Small intestine (tissue), 7 donors: Measurements from ENCODE around the gene CLPSL2. TPM values are rescaled to one million over a fixed set of nuclear protein-coding genes. Genes with fewer than 3 reads are reported as not detected.
A peak's percentile ranks its signal among the peaks of the same experiment; 100 is the strongest.

Experiments
- DNase-seq, 2 donors: peaks; one replicate each; pipeline versions ENCODE4 v3.0.0 to v3.0.0-alpha.2; 2013
- FAIRE-seq: peaks from 2 replicates; lab custom pipeline; 2012; peaks lifted over from hg19 to GRCh38; lab: Jason Lieb, UNC
- H3K27ac ChIP-seq, 3 donors: one replicate each; pipeline ENCODE4 v1.5.1; 2013; ENCODE audit warnings: low read length in 2 of 3, mild to moderate bottlenecking in 2 of 3, control low read depth in 1 of 3, inconsistent platforms in 1 of 3, low read depth in 1 of 3, moderate library complexity in 1 of 3
- H3K27me3 ChIP-seq, 3 donors: one replicate each; pipeline ENCODE4 v1.6.1; 2013; ENCODE audit warnings: low read length in 3 of 3, inconsistent platforms in 1 of 3; ENCODE audit not compliant: control insufficient read depth in 3 of 3, insufficient read depth in 3 of 3
- H3K36me3 ChIP-seq, 3 donors: one replicate each; pipeline ENCODE4 v1.6.1; 2013; ENCODE audit warnings: low read length in 3 of 3, inconsistent platforms in 1 of 3, low read depth in 1 of 3, mild to moderate bottlenecking in 1 of 3, moderate library complexity in 1 of 3; ENCODE audit not compliant: control insufficient read depth in 3 of 3, insufficient read depth in 2 of 3
- H3K4me1 ChIP-seq, 3 donors: one replicate each; pipeline ENCODE4 v1.6.1; 2013; ENCODE audit warnings: low read length in 2 of 3, inconsistent platforms in 1 of 3, low read depth in 1 of 3, mild to moderate bottlenecking in 1 of 3, moderate library complexity in 1 of 3; ENCODE audit not compliant: control insufficient read depth in 3 of 3, insufficient read depth in 2 of 3
- H3K4me3 ChIP-seq, 3 donors: one replicate each; pipeline ENCODE4 v1.5.1; 2013; ENCODE audit warnings: low read length in 3 of 3, control low read depth in 1 of 3, inconsistent platforms in 1 of 3, low read depth in 1 of 3, mild to moderate bottlenecking in 1 of 3, moderate library complexity in 1 of 3
- H3K9me3 ChIP-seq, 2 donors: one replicate each; pipeline ENCODE4 v1.6.1; 2013; ENCODE audit warnings: low read depth in 1 of 2, low read length in 1 of 2; ENCODE audit not compliant: control insufficient read depth in 2 of 2, insufficient read depth in 1 of 2
- WGBS, 3 donors: extraction: QIAGEN DNeasy Blood & Tissue Kit; methylation state at CpG; one replicate each; pipeline ENCODE4 v1.1.7; 2013; 5-methylcytosine and 5-hydroxymethylcytosine counted together
- polyA plus RNA-seq, 4 donors: library from polyadenylated mRNA; stranded (reverse) in 3 of 4; unstranded in 1 of 4; fragments of 200-250 nt in 3 of 4; fragments of 120-200 nt in 1 of 4; gene quantifications; one replicate each; pipeline versions ENCODE4 v1.2.1 to v1.2.3, GENCODE V29; 2013
- donor health status: healthy with polysubstance abuse.
- donor health status: control.
- donor health status: control.
- donor health status: Bipolar disorder and iron deficiency.
- donor health status: healthy.

Gene CLPSL2
- polyA plus RNA-seq, 4 donors, result not detected

- WGBS, 3 donors, result 77 to 80% (median 79%) methylated on average over 6 of the region's 6 CpGs
- Histone ChIP-seq H3K9me3 (no peaks in the 10 kb centered on the region), H3K36me3 (no peaks in the 10 kb centered on the region), H3K4me1 (no peaks in the 10 kb centered on the region), H3K27me3 (peaks cover 0 to 21% (median 6%) of the 10 kb centered on the region in 3 donors), H3K27ac (no peak overlapping the region), H3K4me3 (no peak overlapping the region)
- FAIRE-seq (no peak), DNase-seq (no peak)
These were observed 1.4 kb upstream of the CLPSL2 start for GRCh38 chr6:35775031-35775430.

- peaks cover 0 to 18% (median 6%) of the 10 kb centered on the region in 3 donors for H3K27me3 ChIP-seq
- 70 to 82% (median 72%) methylated on average over 10 of the region's 10 CpGs for WGBS, 3 donors
- H3K36me3 ChIP-seq, result no peaks in the 10 kb centered on the region
- no peak overlapping the region for H3K27ac ChIP-seq
- FAIRE-seq (no peak), DNase-seq (no peak)
- H3K4me3 ChIP-seq, result no peak overlapping the region
- no peaks in the 10 kb centered on the region for H3K9me3 ChIP-seq
- no peaks in the 10 kb centered on the region for H3K4me1 ChIP-seq
These were observed 1.1 kb downstream of the CLPSL2 start for GRCh38 chr6:35777356-35778102.

- FAIRE-seq, result no peak
- Histone ChIP-seq H3K9me3 (no peaks in the 10 kb centered on the region), H3K27ac (no peak overlapping the region)
These were observed 2.0 kb downstream of the CLPSL2 start for GRCh38 chr6:35778437-35778836.

GRCh38 chr6:35780719-35781118 lies 4.3 kb downstream of the CLPSL2 start, which contains the start of gene CLPSL1:
CLPSL1 (plus strand) TSS chr6:35781019; CDS start chr6:35781111, 92 bp downstream.
- H3K36me3 ChIP-seq, result no peaks in the 10 kb centered on the region
- H3K4me1 ChIP-seq, result no peaks in the 10 kb centered on the region
- FAIRE-seq (no peak), DNase-seq (no peak)
- WGBS, 3 donors, result 80 to 85% (median 84%) methylated on average over 7 of the region's 7 CpGs
- H3K27ac ChIP-seq, result no peak within 1 kb of the TSS
- H3K27me3 ChIP-seq, result peaks cover 0 to 20% (median 6%) of the 10 kb centered on the region in 3 donors
- H3K9me3 ChIP-seq, result no peaks in the 10 kb centered on the region
- no peak within 1 kb of the TSS for H3K4me3 ChIP-seq

More at GRCh38 chr6:35778437-35778836, 2.0 kb downstream of the CLPSL2 start:
- H3K4me3 ChIP-seq, result no peak overlapping the region
- DNase-seq, result no peak
- peaks cover 0 to 18% (median 6%) of the 10 kb centered on the region in 3 donors for H3K27me3 ChIP-seq
- 80 to 86% (median 85%) methylated on average over 2 of the region's 2 CpGs for WGBS, 3 donors
- no peaks in the 10 kb centered on the region for H3K36me3 ChIP-seq
- no peaks in the 10 kb centered on the region for H3K4me1 ChIP-seq

- no peak for FAIRE-seq
- no peak for DNase-seq
- WGBS, 3 donors, result 90 to 96% (median 95%) methylated on average over 2 of the region's 2 CpGs
- no peak overlapping the region for H3K27ac ChIP-seq
- H3K27me3 ChIP-seq, result peaks cover 0 to 18% (median 1%) of the 10 kb centered on the region in 3 donors
- H3K4me1 ChIP-seq, result no peaks in the 10 kb centered on the region
- H3K36me3 ChIP-seq, result no peaks in the 10 kb centered on the region
- no peaks in the 10 kb centered on the region for H3K9me3 ChIP-seq
- H3K4me3 ChIP-seq, result no peak overlapping the region
These were observed 4.9 kb downstream of the CLPSL2 start for GRCh38 chr6:35781290-35781689.

- no peaks in the 10 kb centered on the region for H3K4me1 ChIP-seq
- DNase-seq, result peak in 1 of 2 donors; percentile 23
- no peak for FAIRE-seq
- peaks cover 0 to 23% (median 8%) of the 10 kb centered on the region in 3 donors for H3K27me3 ChIP-seq
- H3K4me3 ChIP-seq, result no peak overlapping the region
- H3K27ac ChIP-seq, result no peak overlapping the region
- H3K9me3 ChIP-seq, result no peaks in the 10 kb centered on the region
- whole genome bisulfite sequencing, 3 donors, result 10 to 47% (median 36%) methylated on average over 3 of the region's 3 CpGs
- no peaks in the 10 kb centered on the region for H3K36me3 ChIP-seq
These were observed 6.0 kb downstream of the CLPSL2 start for GRCh38 chr6:35782424-35782823.

GRCh38 chr6:35784200-35784599 lies 7.8 kb downstream of the CLPSL2 start:
- Histone ChIP-seq H3K36me3 (no peaks in the 10 kb centered on the region), H3K4me1 (no peaks in the 10 kb centered on the region), H3K4me3 (no peak overlapping the region), H3K27ac (no peak overlapping the region), H3K27me3 (peaks cover 0 to 38% (median 11%) of the 10 kb centered on the region in 3 donors), H3K9me3 (no peaks in the 10 kb centered on the region)
- 53 to 67% (median 67%) methylated on average over 2 of the region's 2 CpGs for WGBS, 3 donors
- no peak for FAIRE-seq
- no peak for DNase-seq

- no peak for FAIRE-seq
- H3K4me3 ChIP-seq, result no peak overlapping the region
- no peak overlapping the region for H3K27ac ChIP-seq
- no peak for DNase-seq
- peaks cover 0 to 38% (median 11%) of the 10 kb centered on the region in 3 donors for H3K27me3 ChIP-seq
- no peaks in the 10 kb centered on the region for H3K4me1 ChIP-seq
- no peaks in the 10 kb centered on the region for H3K36me3 ChIP-seq
- WGBS, 3 donors, result 60 to 70% (median 67%) methylated on average over 2 of the region's 2 CpGs
- no peaks in the 10 kb centered on the region for H3K9me3 ChIP-seq
These were observed 9.9 kb downstream of the CLPSL2 start for GRCh38 chr6:35786272-35786671.
